Liver (tissue), 9 donors: ENCODE measurements around the gene NXPE3. TPM values are rescaled to one million over a fixed set of nuclear protein-coding genes. Genes with fewer than 3 reads are reported as not detected.
A peak's percentile ranks its signal among the peaks of the same experiment; 100 is the strongest.

ENCODE experiments used
- DNase-seq: peaks from one replicate; pipeline ENCODE4 v3.0.0-alpha.2; 2017; ENCODE audit warnings: low spot score
- H3K27ac ChIP-seq, 2 donors: one replicate each; pipeline ENCODE4 v1.7.0; 2013; ENCODE audit warnings: inconsistent platforms in 2 of 2, low read length in 2 of 2, control low read depth in 1 of 2, low read depth in 1 of 2, mild to moderate bottlenecking in 1 of 2
- H3K27me3 ChIP-seq, 4 donors: one replicate each; pipeline versions ENCODE4 v1.6.1 to v1.7.0; 2013; ENCODE audit warnings: low read length in 3 of 4, inconsistent platforms in 1 of 4, mild to moderate bottlenecking in 1 of 4, moderate library complexity in 1 of 4; ENCODE audit not compliant: control insufficient read depth in 4 of 4, insufficient read depth in 4 of 4
- H3K36me3 ChIP-seq, 4 donors: one replicate each; pipeline versions ENCODE4 v1.6.1 to v1.7.0; 2013; ENCODE audit warnings: low read length in 3 of 4, mild to moderate bottlenecking in 3 of 4, low read depth in 1 of 4, moderate library complexity in 1 of 4; ENCODE audit not compliant: control insufficient read depth in 4 of 4, insufficient read depth in 3 of 4
- H3K4me1 ChIP-seq, 4 donors: one replicate each; pipeline versions ENCODE4 v1.6.1 to v1.7.0; 2013; ENCODE audit warnings: low read length in 3 of 4, mild to moderate bottlenecking in 3 of 4, moderate library complexity in 1 of 4; ENCODE audit not compliant: control insufficient read depth in 4 of 4, insufficient read depth in 4 of 4
- H3K4me3 ChIP-seq, 3 donors: one replicate each; pipeline versions ENCODE4 v1.6.1 to v1.7.0; 2013; ENCODE audit warnings: low read length in 3 of 3, control low read depth in 1 of 3, low read depth in 1 of 3, mild to moderate bottlenecking in 1 of 3
- H3K9ac ChIP-seq, 2 donors: one replicate each; pipeline ENCODE4 v1.7.0; 2013; ENCODE audit warnings: low read length in 2 of 2, mild to moderate bottlenecking in 2 of 2, moderate library complexity in 2 of 2, control low read depth in 1 of 2, low read depth in 1 of 2
- H3K9me3 ChIP-seq, 4 donors: one replicate each; pipeline versions ENCODE4 v1.6.1 to v1.7.0; 2013; ENCODE audit warnings: low read length in 3 of 4; ENCODE audit not compliant: control insufficient read depth in 4 of 4
- ATF3 ChIP-seq: IDR thresholded peaks from 2 replicates; pipeline ENCODE4 v1.6.1; 2016; ENCODE audit warnings: antibody characterized with exemption
- CTCF ChIP-seq: fragments of 150-350 bp; IDR thresholded peaks from 2 replicates; pipeline ENCODE4 v1.5.1; 2017; ENCODE audit warnings: improper control_type of control experiment, low read depth, low read length; ENCODE audit not compliant: missing input control
- EGR1 ChIP-seq, 2 donors: IDR thresholded peaks; 2 replicates each; pipeline ENCODE4 v1.6.1; 2016 to 2018; ENCODE audit warnings: antibody characterized with exemption in 2 of 2, low read depth in 2 of 2
- FOXA1 ChIP-seq: IDR thresholded peaks from 2 replicates; pipeline ENCODE4 v1.6.1; 2016; ENCODE audit warnings: antibody characterized with exemption
- FOXA2 ChIP-seq: IDR thresholded peaks from 2 replicates; pipeline ENCODE4 v1.6.1; 2016; ENCODE audit warnings: antibody characterized with exemption
- GABPA ChIP-seq, 2 donors: IDR thresholded peaks in 1 of 2; conservative IDR thresholded peaks in 1 of 2; 2 replicates each; pipeline ENCODE4 v1.6.1; 2016; ENCODE audit warnings: antibody characterized with exemption in 2 of 2, mild to moderate bottlenecking in 1 of 2, moderate library complexity in 1 of 2
- HNF4A ChIP-seq, 2 donors: conservative IDR thresholded peaks; 2 replicates each; pipeline ENCODE4 v1.6.1; 2016; ENCODE audit warnings: antibody characterized with exemption in 2 of 2, mild to moderate bottlenecking in 2 of 2
- HNF4G ChIP-seq: IDR thresholded peaks from 2 replicates; pipeline ENCODE4 v1.6.1; 2016; ENCODE audit warnings: antibody characterized with exemption
- JUND ChIP-seq, 2 donors: IDR thresholded peaks; 2 replicates each; pipeline ENCODE4 v1.6.1; 2016; ENCODE audit warnings: antibody characterized with exemption in 2 of 2
- MAX ChIP-seq: IDR thresholded peaks from 2 replicates; pipeline ENCODE4 v1.6.1; 2016; ENCODE audit warnings: antibody characterized with exemption
- NR2F2 ChIP-seq: IDR thresholded peaks from 2 replicates; pipeline ENCODE4 v1.6.1; 2016; ENCODE audit warnings: antibody characterized with exemption
- RAD21 ChIP-seq, 2 donors: IDR thresholded peaks; 2 replicates each; pipeline ENCODE4 v1.6.1; 2016; ENCODE audit warnings: antibody characterized with exemption in 2 of 2, mild to moderate bottlenecking in 2 of 2
- REST ChIP-seq: IDR thresholded peaks from 2 replicates; pipeline ENCODE4 v1.6.1; 2016; ENCODE audit warnings: antibody characterized with exemption, mild to moderate bottlenecking
- RXRA ChIP-seq, 2 donors: IDR thresholded peaks; 2 replicates each; pipeline ENCODE4 v1.6.1; 2017 to 2018; ENCODE audit warnings: antibody characterized with exemption in 2 of 2, mild to moderate bottlenecking in 1 of 2
- SP1 ChIP-seq: IDR thresholded peaks from 2 replicates; pipeline ENCODE4 v1.6.1; 2018; ENCODE audit warnings: antibody characterized with exemption, mild to moderate bottlenecking
- TAF1 ChIP-seq: conservative IDR thresholded peaks from 2 replicates; pipeline ENCODE4 v1.6.1; 2016; ENCODE audit warnings: antibody characterized with exemption, mild to moderate bottlenecking
- YY1 ChIP-seq: IDR thresholded peaks from 2 replicates; pipeline ENCODE4 v1.6.1; 2016; ENCODE audit warnings: antibody characterized with exemption, mild to moderate bottlenecking
- ZBTB33 ChIP-seq: IDR thresholded peaks from 2 replicates; pipeline ENCODE4 v1.6.1; 2016; ENCODE audit warnings: antibody characterized with exemption
- WGBS: extraction: QIAGEN DNeasy Blood & Tissue Kit; methylation state at CpG from one replicate; pipeline ENCODE4 v1.1.7; 2013; 5-methylcytosine and 5-hydroxymethylcytosine counted together
- polyA plus RNA-seq, 2 donors: library from polyadenylated mRNA; stranded (reverse) in 1 of 2; unstranded in 1 of 2; fragments of 200-250 nt in 1 of 2; fragments of >200 nt in 1 of 2; fragmentation: Nextera tagmentation in 1 of 2; extraction: Ambion mirVana in 1 of 2; gene quantifications; one replicate each; pipeline versions ENCODE4 v1.2.1 to v1.2.3, GENCODE V29; 2013 to 2015
- total RNA-seq, 2 donors: library from RNA; depleted of rRNA; stranded (reverse); fragments of >200 nt; gene quantifications; one replicate each; pipeline ENCODE4 v1.2.3, GENCODE V29; 2014
- donor health status: healthy.
- donor health status: healthy.
- donor health status: healthy.
- donor health status: healthy.
- donor health status: healthy.

NXPE3 gene
- total and polyA plus RNA-seq, 4 donors, result 1.1 to 2.7 (median 1.7) TPM

GRCh38 chr3:101851072-101851770 lies 72.2 kb downstream of the NXPE3 start:
- Histone ChIP-seq H3K36me3 (peaks cover 15 to 41% (median 41%) of the 10 kb centered on the region in 4 donors), H3K4me3 (peak overlapping the region; percentile 76 to 97 (median 94)), H3K9ac (peak overlapping the region; percentile 95 to 96), H3K9me3 (no peaks in the 10 kb centered on the region), H3K4me1 (peaks cover 2 to 48% (median 18%) of the 10 kb centered on the region in 4 donors), H3K27ac (peak overlapping the region; percentile 97 to 99), H3K27me3 (no peaks in the 10 kb centered on the region)
- TF ChIP-seq HNF4G (no peak), EGR1 (IDR thresholded peaks at IDR 0.05; ENCODE audit: low read depth in 2 of 2) (peak in 1 of 2 donors; percentile 30), YY1 (no peak), RAD21 (IDR thresholded peaks at IDR 0.05) (peak in 1 of 2 donors; percentile 3)
- DNase-seq, result no peak
- 7% methylated on average over 5 of the region's 5 CpGs for WGBS

GRCh38 chr3:101851850-101852714 lies 73.1 kb downstream of the NXPE3 start:
- peak overlapping the region; percentile 76 to 97 (median 94) for H3K4me3 ChIP-seq
- DNase-seq, result no peak
- H3K4me1 ChIP-seq, result peaks cover 3 to 47% (median 18%) of the 10 kb centered on the region in 4 donors
- peaks cover 20 to 50% (median 49%) of the 10 kb centered on the region in 4 donors for H3K36me3 ChIP-seq
- H3K9ac ChIP-seq, result peak overlapping the region; percentile 95 to 96
- H3K27me3 ChIP-seq, result no peaks in the 10 kb centered on the region
- H3K27ac ChIP-seq, result peak overlapping the region; percentile 97 to 99
- H3K9me3 ChIP-seq, result no peaks in the 10 kb centered on the region
- WGBS, result 38% methylated on average over 6 of the region's 6 CpGs
- TF ChIP-seq RAD21 (IDR thresholded peaks at IDR 0.05) (peak in 1 of 2 donors; percentile 23), EGR1 (IDR thresholded peaks at IDR 0.05; ENCODE audit: low read depth in 2 of 2) (no peak), HNF4A (conservative IDR thresholded peaks at IDR 0.05) (peak; percentile 66 to 67), TAF1 (no peak), HNF4G (peak; percentile 30), RXRA (IDR thresholded peaks at IDR 0.05) (peak; percentile 14 to 15), CTCF (no peak), FOXA2 (no peak), REST (no peak), YY1 (peak; percentile 25), ATF3 (no peak), GABPA (IDR thresholded peaks at IDR 0.05 in 1 of 2, conservative IDR thresholded peaks at IDR 0.05 in 1 of 2) (no peak), SP1 (peak; percentile 8), NR2F2 (no peak), MAX (no peak), ZBTB33 (no peak), JUND (IDR thresholded peaks at IDR 0.05) (peak; percentile 26 to 57), FOXA1 (no peak)
